Activated T-cell treated with anti-CD3 and anti-CD28 coated beads, Interleukin-2, amount 50 U/mL, for 48 hours (primary cell): ENCODE results near the gene FAM180A.
"Not testable (repeated sequence)": the region's sequence is repeated elsewhere in the genome, so short reads cannot be mapped to it uniquely, and the experiment has no call there.

Source experiments
- DNase-seq, 2 experiments: peaks; one replicate each; pipeline ENCODE4 v3.0.0-alpha.2; 2020

Gene FAM180A

DNA sequence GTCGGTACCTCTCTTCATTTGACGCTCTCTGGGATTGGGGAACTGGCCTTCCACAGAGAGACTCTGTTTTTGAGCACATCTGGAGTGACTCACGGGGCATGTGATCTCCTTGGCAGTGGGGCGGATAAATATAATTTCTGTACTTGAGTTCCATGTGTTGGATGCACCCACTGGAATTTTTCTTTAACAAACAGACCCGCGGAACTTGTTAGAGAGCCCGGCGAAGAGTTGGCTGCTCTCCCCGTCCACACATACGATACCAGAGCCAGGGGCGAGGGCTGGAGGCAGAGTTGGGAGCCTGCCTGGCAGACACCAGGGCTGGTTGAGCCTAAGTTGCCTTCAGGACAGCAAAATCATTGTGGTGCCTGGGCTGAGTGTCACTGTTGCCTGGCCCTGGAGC lies at the start of gene FAM180A:
TSS of gene FAM180A (minus strand) at position 44 of the 400 bp plus-strand sequence. CDS start 233 bp downstream, outside the sequence.
- DNase-seq: no peak

DNA sequence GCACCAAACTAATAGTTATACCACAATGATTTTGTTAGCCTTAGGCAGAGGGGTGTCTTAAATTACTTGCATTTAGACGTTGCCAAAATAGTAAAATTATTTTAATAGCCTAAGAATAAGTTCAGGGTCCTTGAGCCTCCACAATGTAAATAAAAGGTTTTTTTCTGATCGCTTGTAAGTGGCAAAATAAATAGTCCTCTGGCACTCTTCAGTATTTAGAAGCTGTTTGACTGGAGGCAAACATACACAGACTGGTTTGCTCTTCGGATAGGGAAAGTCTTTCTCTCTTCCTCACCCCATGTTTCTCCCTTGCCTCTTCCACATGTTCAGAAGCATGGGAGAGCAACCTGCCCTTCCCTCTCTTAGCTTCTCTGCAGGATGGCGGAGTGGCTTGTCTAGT lies 49.5 kb upstream of the FAM180A start:
- DNase-seq: no peak

DNA sequence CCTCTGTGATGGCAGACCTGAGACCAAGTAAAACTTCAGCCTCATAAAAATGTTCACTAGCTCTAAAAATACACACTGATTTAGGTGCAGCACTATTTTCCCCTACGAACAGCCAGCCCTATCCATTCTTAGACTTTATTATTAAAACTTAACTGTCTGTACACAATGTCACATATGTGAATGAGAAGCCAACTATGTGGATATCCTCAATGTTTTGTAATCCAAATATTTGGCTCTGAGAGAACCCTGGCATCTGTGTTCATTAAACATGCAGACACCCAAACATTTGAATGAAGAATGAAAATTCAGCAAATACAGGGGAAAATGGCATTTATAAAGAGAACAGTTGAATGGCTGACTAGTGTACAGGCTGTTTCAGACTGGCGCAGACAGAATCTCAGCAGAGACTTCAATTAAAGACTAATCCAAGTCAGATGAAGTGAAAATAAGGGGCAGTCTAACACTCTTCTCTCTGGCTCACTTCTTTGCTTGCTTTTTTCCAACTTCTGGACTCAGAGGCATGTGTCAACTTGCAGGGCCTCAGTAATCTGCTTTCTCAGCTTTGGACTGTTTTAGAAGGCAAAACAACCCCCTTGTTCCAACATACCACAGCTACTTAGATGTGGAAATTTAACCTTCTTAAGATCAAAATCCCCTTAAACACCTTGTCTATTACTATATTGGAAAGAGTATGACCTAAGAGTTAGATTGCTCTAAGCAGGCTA lies 47.4 kb upstream of the FAM180A start:
- no peak for DNase-seq

DNA sequence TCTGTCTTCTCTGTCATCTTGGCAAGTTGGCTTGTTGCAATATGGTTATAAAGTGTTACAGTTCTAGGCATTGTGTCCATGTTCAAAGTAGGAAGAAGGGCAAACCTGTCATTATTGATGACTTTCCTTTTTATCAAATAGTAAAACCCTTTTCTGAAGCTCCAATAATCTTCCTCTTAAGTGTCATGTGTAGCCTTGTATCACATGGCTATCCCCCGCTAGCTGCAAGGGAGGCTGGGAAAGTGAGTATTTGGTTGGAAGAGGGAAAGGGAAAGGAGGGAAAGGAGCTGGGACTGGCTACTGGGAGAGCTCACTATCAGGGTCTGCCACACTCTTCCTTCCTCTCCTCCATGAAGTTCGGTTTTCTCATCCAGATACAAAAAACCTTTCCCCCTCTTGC lies 45.2 kb upstream of the FAM180A start:
- no peak for DNase-seq

DNA sequence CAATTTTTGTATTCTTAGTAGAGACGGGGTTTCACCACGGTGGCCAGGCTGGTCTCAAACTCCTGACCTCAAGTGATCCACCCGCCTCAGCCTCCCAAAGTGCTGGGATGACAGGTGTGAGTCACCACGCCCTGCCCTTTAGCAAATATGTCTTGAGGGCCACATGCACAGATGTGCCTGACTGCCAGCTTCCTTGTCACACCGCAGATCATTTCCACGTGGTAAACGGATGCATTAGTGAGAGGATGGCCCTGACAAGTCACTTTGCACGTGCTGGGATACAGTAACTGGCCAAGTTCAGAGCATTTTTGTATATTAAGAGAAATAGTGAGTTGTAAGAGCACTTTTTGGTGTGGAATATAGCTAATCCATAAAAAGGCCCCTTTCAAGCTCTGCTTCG lies 44.3 kb upstream of the FAM180A start:
- DNase-seq: no peak

DNA sequence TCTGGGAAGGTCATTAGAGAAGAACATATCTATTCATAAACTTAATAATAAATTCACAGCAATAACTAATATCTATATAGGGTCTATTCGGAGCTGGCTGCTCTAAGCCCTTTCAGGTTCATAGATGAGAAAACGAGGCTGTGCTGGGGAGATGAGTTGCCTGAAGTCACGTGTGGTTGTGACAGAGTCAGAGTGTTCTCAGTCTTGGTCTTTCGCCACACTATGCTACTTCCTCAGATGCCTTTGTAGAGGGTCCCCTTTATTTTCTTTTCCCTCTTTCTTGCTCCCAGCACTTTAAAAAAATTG lies 43.7 kb upstream of the FAM180A start:
- no peak for DNase-seq

DNA sequence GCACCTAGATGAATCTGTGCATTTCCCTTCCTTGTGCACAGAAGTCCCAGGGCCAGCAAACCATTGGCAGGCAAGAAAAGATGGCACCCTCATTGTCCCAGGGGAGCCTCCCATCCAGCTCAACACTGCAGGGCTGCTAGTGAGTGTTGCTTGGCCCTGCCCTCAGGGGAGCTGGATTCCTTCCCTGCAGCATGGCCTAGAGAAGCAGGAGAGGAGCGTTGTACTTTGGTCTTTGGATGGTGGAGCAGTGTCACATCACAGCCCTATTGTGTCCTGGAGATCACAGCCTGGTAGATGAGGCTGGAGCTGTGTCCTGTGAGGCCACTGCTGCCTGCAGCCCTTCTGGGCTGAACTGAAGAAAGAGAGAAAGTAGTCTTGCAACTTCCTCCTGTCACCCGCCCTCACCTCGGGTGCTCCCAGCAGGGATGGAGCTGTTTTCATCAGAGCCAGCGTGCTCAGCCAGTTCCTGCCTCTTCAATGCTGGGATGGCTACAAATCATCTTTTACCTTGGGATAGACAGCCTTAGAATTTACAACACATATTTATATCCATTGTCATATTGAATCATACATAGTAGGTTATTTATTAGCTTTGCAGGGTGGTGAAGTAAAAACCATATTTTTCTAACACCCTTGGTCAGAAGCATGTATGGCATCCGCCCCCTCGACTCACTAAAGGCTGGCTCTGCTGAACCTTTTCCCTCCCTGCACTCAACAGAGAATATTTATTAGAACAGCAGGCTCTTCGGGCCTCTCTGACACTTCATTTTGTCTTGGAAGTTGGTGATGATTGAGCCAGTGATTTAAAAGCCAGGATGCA lies 43.1 kb upstream of the FAM180A start:
- no peak for DNase-seq

DNA sequence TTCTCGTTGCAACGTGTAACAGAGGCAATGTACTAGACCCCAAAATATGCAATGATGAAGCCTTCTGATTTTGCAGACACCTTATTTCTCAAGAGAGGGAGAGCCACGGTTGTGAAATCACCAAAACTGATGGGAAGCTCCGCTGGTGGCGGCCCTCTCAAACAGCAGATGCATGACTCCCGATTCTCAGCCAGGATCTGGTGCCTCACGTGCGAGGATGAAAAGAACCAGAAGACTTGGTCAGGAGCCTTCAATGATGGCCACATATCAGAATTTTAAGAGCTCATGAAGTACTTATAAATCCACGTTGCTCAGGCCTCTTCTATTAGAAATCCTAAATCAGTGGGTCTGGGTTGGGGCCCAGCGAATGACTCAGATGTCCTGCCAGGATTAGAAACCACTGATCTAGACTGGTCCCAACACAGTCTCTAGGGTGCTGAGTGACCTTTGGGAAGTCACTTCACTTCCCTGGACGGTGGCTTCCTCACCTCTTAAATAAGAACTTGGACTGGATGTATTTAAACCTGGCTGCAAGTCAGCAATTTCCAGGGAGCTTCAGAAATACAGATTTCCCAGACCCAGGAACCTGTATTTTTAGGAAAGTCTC lies 41.9 kb upstream of the FAM180A start:
- no peak for DNase-seq

DNA sequence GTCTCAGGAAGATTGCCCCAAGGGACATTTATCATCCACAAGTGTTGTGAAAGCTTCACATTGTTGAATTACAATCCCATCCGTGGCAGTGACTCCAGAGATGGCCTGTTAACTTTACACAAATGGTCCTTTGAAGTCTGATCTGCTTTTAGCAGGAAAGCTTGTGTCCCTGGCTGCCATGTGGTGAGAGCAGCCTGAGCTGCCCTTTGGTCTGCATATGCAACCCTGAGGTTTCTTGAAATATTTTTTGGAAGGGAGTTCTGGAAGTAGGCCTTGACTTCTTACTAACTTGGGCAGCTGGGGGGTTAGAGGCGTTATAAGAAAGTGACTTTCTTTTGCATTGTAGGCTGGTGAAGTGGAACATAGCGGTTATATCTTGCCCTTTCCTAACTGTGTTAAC lies 41.3 kb upstream of the FAM180A start:
- DNase-seq: no peak

DNA sequence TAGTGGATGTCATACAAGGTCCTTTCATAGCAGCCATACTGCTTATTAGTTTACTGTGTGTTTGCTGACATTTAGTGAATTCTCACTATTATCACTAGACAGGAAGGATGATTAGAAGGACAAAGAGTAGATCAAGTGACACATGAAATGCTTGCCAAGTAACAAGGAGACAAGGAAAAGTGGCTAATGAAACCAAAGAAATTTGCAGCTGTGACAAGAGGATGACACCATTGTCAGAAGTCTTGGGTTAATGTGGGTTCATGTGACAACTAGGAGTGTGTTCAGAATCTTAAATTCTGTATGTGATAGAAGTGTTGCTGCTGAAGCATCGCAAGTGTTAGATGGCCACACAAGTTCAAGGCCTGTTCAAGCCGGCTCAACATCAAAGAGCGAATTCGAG lies 40.8 kb upstream of the FAM180A start:
- DNase-seq: no peak

DNA sequence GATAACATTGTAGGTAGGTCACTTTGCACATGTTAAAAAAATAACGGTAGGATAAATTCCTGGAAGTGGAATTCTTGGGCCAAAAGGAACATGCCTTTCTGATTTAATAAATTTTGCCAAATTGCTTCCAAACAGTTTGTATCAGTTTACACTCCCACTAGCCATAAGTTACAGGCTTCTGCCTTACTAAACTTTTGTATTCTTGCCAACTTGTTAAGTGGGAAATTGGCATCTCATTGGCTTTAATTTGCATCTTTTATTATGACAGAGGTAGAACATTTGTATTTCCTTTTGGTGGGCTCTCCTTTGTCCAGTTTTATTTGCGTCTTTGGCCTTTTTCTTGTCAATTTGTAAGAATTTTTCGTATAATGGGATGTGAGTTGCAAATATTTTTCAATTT lies 38.3 kb upstream of the FAM180A start:
- DNase-seq: no peak

DNA sequence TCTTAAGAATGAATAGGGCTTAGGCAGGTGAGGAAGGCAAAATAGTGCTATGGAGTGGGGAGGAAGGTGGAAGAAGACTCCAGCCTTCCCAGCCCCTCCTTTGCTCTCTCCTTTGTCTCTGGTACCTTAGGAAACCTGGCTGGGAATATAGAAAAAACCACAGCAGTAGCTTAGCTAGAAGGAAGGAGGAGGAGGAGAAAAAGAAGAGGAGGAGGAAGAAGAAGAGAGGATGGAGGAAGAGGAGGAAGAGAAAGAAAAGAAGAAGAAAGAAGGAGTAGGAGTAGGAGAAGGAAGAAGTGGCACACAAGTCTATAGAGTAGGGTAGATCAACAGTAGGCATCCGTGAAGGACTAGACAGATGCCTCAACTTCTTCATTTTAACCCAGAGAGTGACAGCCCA lies 36.5 kb upstream of the FAM180A start:
- DNase-seq: no peak

DNA sequence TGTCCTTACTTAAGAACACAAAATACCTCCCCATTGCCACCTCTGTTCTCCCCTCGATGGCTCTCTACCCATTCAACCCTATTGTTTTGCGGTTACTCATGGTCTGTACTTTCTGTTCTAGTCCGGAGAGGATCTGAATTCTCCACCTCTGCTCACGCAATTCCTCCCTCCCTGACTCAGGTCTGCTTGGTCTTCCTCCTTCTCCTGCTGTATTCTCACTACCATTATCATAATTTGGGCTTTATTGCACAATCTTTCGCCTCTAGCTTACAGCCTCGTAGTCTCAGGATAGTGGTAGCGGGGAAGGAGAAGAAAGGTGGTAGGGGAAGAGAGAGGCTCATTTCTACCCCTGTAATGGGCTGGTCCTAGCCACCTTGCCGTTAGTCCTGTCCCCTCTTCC lies 35.4 kb upstream of the FAM180A start:
- DNase-seq: no peak

DNA sequence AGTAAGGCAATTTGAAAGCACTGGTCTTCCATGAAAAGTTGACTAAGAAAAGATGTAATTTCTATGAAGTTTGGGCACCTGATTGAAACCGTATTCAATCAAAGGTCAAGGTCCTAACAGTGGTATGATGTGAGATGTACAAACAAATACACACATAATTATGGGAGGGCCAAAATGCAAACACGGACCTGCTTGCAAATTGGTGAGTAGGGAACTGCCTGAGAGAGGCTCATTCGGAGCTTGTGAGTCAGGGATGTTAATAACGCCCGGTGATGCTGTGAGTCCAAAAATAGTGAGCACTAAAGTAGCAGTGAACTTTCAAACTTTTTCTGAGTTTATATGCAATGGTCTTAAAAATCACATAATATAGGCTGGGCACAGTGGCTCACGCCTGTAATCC lies 34.2 kb upstream of the FAM180A start:
- DNase-seq: no peak

DNA sequence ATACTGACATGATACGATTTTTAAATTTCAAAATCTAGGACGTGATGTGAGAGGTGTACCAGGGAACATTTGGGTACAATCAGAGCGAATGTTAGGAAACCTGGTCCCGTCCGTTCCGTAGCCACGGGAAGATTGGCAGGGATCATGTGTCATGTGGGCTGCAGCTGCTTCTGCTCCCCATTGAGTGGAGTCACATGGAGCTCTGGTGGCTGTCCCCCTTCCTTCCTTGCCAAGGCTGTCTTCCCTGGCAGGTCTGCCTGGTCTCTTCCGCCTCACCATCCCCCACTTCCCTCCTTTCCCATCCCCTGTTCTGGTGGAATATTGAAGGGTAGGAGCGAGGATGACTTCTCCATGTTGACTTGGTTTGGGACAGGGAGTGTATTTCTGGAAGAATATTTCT lies 33.8 kb upstream of the FAM180A start:
- DNase-seq: no peak

DNA sequence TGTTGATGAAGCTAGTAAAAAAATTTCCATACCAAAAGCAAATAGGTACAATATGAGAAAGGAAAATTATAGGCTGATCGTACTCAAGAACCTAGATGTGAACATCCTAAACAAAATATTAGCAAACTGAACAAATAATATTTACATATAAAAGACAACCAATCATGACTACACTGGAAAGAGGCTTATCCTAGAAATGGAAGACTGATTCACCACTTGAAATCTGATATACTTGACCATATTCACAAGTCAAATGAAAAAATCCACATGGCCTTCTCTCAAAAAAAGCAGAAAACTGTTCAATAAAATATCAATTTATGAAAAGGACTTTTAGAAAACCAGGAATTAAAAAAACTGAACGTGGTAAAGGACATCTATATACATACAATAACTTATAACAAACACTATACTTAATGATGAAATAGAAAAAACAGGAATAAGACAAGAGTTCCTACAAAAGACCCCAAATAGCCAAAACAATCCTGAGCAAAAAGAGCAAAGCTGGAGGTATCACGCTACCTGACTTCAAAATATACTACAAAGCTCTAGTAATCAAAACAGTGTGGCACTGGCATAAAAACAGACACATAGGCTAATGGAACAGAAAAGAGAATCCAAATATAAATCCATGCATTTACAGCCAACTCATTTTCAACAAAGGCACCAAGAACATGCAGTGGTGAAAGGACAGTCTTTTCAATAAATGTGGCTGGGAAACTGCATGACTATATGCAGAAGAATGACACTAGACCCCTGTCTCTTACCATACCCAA lies 29.2 kb upstream of the FAM180A start:
- DNase-seq: no peak

DNA sequence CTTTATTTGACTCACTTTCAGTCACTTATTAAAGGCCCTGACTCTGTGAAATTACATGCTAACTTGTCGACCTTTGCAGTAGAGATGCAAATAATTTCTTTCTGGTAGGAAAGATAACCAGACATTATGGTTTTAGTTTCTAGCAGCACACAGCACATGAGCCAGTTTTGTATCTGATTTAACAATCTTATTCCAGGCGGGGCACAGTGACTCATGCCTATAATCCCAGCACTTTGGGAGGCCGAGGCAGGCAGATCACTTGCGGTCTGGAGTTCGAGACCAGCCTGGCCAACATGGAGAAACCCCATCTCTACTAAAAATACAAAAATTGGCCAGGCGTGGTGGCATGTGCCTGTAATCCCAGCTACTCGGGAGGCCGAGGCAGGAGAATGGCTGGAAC lies 27.3 kb upstream of the FAM180A start:
- DNase-seq: not testable (repeated sequence)

DNA sequence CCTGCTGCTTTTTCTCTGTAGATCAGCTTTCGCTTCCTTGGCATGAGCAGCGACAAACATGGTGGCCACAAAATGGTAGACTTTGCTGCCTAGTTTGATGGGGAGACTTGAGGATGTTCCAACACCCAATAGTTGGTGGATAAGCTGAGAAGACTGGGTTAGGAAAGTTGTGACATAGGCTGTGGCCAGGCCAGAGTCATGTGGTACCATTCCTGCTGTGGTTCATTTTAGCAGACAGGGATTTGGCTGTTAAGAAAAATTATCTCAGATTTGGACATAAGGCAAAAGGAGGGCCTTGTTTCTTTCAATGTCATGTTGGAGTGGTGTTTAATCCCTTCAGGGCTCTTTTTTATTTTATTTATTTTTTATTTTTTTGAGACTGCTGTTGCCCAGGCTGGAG lies 26.6 kb upstream of the FAM180A start:
- DNase-seq: no peak

DNA sequence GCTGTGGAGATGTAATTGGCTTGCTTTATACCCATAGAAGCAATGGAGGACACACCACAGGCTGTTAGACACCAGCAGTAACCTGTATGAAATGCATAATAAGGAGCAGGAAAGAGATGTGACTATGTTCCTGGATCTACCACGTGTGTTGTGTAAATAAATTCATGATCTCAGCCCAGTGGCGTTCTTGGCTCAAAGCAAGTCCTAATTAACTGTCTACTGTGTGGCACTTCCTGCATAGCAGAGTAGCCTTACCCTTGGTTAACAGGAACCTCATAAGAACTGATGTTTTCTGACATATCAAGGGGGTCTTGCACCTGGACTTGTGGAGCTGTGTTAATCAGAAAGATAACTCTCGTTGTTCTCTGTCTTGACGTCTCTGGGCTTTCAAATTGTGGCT lies 25.7 kb upstream of the FAM180A start:
- no peak for DNase-seq

DNA sequence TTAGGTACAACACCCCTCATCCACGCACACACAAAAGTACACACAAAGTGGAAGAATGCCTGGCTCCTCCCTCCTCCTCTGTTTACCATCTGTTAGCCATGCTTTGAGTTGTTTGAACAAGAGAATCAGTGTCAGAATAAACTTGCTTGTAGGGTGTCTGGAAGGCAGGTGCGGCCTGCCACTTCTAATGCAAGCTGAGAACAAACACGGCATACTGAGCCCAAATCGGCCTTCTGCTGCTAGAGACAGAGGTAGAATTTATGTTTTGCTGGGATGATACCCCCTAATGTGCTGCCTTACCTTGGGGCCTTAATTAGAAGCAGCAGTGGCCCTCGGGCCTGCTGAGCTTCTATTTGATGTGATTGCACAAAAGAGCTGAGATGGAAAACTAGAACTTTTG lies 24.9 kb upstream of the FAM180A start:
- DNase-seq: no peak

DNA sequence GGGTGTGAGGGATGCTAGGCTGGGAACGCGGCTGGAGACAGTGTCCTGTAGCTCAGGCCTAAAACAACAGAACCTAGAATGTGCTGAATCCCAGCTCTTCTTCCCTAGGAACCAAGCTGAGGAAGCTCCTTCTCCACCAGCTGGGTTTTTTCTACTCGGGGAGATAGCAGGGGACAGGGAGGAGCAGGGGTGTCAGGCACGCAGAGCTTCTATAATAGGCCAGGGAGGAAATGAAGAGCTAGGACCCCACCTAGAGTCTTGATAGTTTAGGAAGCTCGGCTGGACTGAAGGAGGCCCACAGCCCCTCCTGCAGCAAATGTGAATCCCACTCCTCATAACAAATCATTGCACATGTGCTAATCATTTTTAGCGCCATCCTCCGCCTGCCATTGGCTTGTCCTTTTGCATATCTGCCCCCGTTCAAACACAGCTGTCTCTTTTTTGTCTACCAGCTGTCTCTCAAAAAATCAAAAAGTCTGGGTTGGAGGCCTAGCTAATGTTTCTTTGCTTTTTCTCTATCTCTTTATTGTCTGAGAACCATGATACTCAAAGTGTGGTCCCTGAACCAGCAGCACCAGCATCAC lies 24.1 kb upstream of the FAM180A start:
- DNase-seq: no peak

DNA sequence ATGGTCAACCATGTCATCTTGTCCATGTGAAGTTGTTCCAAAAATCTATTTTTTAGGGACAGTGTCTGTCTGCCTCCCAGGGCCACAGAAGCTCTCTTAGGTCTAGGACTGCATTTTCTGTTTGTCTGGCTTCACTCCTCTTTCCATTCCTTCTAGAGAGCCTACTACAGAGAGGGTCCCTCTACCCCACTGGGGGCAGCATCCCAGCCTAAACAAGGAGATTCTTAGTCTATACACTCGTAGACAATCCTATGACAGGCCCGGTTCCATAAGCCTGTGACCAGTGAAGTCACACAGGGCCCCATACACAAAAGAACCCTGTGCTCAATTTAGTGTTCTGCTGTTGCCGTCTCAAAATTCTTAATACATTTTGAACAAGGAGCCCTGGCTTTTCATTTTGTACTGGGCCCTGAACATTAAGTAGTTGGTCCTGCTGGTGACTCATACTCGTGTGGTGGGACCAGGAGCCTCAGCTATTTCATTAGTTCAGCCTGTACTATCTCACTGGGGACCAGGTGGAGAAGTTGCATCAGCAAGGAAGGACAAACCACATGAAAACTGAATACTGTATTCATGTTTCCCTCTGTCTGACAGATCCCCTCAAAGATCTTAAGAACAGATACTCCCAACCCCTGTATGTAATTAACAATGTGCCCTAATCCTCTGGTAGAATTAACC lies 23.5 kb upstream of the FAM180A start:
- no peak for DNase-seq

DNA sequence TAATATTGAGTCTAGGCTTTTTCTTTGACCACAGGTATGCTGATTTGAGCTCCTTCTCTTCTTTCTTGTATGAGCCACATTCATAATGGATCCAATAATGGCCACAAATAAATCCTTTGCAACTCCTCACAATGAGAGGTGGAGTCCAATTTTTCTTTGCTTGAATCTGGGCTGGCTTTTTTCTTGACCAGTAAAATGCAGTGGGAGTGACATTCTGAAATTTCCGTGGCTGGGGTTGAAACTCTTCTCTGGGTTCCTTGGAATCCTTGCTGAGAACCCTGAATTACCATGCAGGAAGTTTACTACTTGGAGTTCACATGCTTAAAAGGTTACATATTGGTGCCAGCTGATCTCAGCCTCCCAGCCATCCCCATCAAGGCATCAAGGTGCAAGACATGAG lies 22.4 kb upstream of the FAM180A start:
- no peak for DNase-seq
